HUES48 (cell line): ENCODE measurements around the gene TBC1D16.

Source experiments
- H3K27ac ChIP-seq: one replicate; pipeline ENCODE4 v1.7.0; 2013; ENCODE audit warnings: low read depth, low read length, inconsistent platforms
- H3K27me3 ChIP-seq: 2 replicates; pipeline ENCODE4 v1.6.1; 2013; ENCODE audit warnings: mild to moderate bottlenecking, low read length; ENCODE audit not compliant: control insufficient read depth, insufficient read depth
- H3K36me3 ChIP-seq: 2 replicates; pipeline ENCODE4 v1.6.1; 2013; ENCODE audit warnings: low read length; ENCODE audit not compliant: control insufficient read depth, insufficient read depth
- H3K4me1 ChIP-seq: 2 replicates; pipeline ENCODE4 v1.6.1; 2013; ENCODE audit warnings: mild to moderate bottlenecking, low read length; ENCODE audit not compliant: control insufficient read depth, insufficient read depth
- H3K4me3 ChIP-seq: 2 replicates; pipeline ENCODE4 v1.5.1; 2013; ENCODE audit warnings: mild to moderate bottlenecking, low read depth, low read length
- H3K9ac ChIP-seq: 2 replicates; pipeline ENCODE4 v1.6.1; 2013; ENCODE audit warnings: mild to moderate bottlenecking, low read depth, low read length, moderate library complexity
- H3K9me3 ChIP-seq: 2 replicates; pipeline ENCODE4 v1.6.1; 2013; ENCODE audit warnings: low read length; ENCODE audit not compliant: control insufficient read depth, insufficient read depth

The TBC1D16 gene

DNA sequence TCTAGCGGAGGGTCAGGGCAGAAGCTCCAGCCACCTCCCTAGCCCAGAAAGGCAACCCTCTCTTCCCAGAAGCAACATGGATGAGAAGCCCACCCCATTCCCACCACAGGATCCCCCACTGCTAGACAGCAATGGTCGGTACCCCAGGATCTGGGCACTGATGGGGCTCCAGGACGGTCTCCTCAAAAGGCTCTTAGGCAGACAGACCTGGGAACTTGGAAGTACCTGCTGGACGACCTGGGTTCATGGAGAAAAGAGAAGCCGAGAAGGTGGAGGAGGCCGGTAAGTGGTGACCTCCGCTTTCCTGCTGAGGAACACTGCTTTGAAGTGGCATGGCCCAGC, 96.6 kb downstream of the TBC1D16 start:
- no peaks in the 10 kb centered on the region for H3K27me3 ChIP-seq
- no peak overlapping the region for H3K9ac ChIP-seq
- H3K4me1 ChIP-seq = peaks cover 29% of the 10 kb centered on the region
- no peak overlapping the region for H3K27ac ChIP-seq
- H3K9me3 ChIP-seq = no peaks in the 10 kb centered on the region
- H3K4me3 ChIP-seq = no peak overlapping the region
- peaks cover 50% of the 10 kb centered on the region for H3K36me3 ChIP-seq

DNA sequence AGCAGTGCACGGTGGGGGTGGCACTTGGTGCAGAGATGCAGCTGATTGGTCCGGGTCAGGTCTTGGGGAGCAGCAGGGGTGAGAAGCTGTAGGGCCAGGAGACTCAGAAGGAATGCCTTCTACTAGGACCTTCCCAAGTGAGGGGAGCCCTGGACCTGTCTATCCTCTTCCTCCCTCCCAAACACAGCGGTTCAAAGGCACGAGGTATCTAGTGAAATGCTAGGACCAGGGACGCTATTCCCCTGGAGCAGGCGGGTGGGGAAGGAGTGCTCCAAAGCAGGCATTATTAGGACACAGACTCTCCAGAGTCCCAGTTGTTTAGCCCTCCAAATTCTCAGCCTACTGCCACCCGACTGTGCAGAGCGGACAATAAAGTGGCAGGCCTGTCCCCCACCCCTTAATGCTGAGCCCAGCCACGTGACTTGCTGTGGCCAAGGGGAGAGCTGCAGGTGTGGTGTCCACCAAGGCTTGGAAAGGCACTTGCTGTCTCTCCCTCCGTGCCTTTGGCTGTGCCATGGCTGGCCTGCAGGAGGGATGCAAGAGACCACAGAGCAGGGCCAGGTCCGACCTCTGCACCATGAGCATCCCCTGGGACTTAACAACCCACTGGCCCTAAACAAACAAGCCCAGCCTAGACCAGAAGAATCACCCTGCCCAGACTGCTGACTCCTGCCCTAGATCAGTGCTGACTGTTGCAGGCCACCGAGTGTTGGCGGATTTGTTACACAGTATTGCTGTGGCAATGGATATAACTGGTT, 97.2 kb downstream of the TBC1D16 start:
- H3K9me3 ChIP-seq = no peaks in the 10 kb centered on the region
- no peak overlapping the region for H3K9ac ChIP-seq
- H3K36me3 ChIP-seq = peaks cover 45% of the 10 kb centered on the region
- no peak overlapping the region for H3K27ac ChIP-seq
- H3K27me3 ChIP-seq = no peaks in the 10 kb centered on the region
- no peak overlapping the region for H3K4me3 ChIP-seq
- H3K4me1 ChIP-seq = peaks cover 31% of the 10 kb centered on the region

DNA sequence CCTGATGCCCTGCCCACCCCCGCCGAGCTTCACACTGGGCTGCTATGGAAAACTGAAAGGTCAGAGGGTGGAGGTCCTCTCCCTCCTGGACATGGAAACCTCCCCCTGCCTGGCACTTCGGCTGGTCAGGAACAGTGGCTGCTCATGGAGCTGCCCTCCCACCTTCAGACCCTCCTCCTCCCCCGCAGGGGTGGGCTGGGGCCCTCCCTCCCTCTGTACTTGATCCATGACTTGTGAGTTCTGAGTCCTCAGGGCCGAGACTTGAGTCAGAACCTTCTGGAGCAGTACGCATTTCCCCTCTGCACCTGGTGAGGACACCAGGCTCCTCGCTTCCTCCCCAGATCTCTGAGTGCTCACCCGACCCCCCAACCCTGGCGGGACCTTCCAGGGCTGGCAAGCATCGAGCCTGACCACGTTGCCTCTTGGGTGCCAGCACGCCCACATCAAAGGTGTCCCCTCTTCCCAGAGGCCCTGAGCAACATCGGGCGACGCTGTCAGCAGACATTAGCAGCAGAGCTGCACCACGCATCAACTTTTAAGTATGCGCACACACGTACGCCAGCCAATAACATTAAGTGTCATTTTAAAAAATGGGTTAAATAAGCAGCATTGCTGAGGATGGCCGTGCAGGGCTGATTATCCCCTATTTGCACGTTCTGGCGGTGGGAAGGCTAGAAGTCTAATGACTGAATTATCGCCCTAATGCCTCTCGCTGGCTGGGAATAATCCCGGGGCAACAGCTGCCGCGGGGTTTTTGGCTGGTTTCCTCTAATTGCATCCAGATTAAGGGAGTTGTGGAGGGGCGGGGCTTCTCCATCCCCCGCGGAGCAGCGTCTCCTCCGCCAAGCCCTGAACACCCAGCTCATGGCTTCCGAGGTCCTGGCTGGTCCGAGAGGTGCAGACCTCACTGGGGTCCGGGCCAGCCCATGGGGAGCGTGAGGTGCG, 98.0 kb downstream of the TBC1D16 start:
- H3K27ac ChIP-seq = no peak overlapping the region

GRCh38 chr17:79936641-79937381, 98.9 kb downstream of the TBC1D16 start:
- no peak overlapping the region for H3K4me3 ChIP-seq
- H3K4me1 ChIP-seq = peaks cover 44% of the 10 kb centered on the region
- H3K9ac ChIP-seq = no peak overlapping the region

More for the DNA sequence above, 98.0 kb downstream of the TBC1D16 start:
- Histone ChIP-seq H3K9ac (no peak overlapping the region), H3K9me3 (no peaks in the 10 kb centered on the region), H3K36me3 (peaks cover 37% of the 10 kb centered on the region), H3K4me3 (no peak overlapping the region), H3K4me1 (peaks cover 40% of the 10 kb centered on the region), H3K27me3 (0 out of 2 replicates have a peak, but pooled peaks cover under 1% of the 10 kb centered on the region)

DNA sequence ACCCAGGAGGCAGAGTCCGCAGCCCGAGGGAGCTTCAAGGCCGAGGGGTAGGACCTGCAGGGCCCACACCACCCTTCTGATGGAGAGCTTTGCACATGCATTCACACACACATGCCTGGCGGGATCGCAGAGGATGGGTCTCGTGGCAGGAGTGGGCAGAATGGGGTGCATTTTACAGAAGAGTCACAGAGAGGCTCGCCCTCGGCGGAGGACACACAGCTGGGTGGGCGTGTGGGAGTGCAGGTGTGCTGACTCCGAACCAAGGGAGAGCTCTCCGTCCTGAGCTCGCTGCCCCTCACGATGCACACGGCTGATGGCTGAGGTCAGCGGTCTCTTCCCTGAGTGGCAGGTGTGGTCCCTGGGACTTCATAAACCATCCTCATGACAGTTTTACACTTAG, 99.6 kb downstream of the TBC1D16 start:
- no peak overlapping the region for H3K9ac ChIP-seq
- H3K27me3 ChIP-seq = peaks cover 7% of the 10 kb centered on the region; the same call in 1 of the 2 replicates
- H3K27ac ChIP-seq = no peak overlapping the region
- H3K9me3 ChIP-seq = no peaks in the 10 kb centered on the region
- peaks cover 23% of the 10 kb centered on the region for H3K36me3 ChIP-seq
- H3K4me3 ChIP-seq = no peak overlapping the region
- H3K4me1 ChIP-seq = peaks cover 49% of the 10 kb centered on the region

More at GRCh38 chr17:79936641-79937381, 98.9 kb downstream of the TBC1D16 start:
- peaks cover 29% of the 10 kb centered on the region for H3K36me3 ChIP-seq
- peaks cover 7% of the 10 kb centered on the region; the same call in 1 of the 2 replicates for H3K27me3 ChIP-seq
- H3K9me3 ChIP-seq = no peaks in the 10 kb centered on the region
- no peak overlapping the region for H3K27ac ChIP-seq

GRCh38 chr17:79935197-79935885, 100.3 kb downstream of the TBC1D16 start:
- H3K9ac ChIP-seq = no peak overlapping the region
- no peak overlapping the region for H3K27ac ChIP-seq
- peaks cover 16% of the 10 kb centered on the region for H3K36me3 ChIP-seq
- H3K4me3 ChIP-seq = no peak overlapping the region
- peaks cover 53% of the 10 kb centered on the region for H3K4me1 ChIP-seq
- peaks cover 12% of the 10 kb centered on the region for H3K27me3 ChIP-seq
- H3K9me3 ChIP-seq = no peaks in the 10 kb centered on the region

DNA sequence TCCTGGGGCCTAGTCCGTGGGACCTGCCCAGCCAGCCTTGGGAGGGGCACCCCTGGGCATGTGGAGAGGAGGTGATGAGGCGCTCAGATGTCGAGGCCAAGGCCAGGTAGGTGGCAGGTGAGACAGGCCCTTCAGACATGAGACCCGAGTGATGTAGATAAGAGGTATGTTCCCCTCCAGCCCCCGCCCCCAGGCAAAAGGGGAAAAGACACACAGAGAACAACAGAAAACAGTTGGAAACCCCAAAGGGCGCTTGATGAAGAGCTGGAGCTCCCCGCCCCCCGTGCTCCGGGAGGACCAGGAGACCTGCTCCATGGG, 101.1 kb downstream of the TBC1D16 start:
- H3K4me1 ChIP-seq = peaks cover 53% of the 10 kb centered on the region

GRCh38 chr17:79933863-79934652, 101.6 kb downstream of the TBC1D16 start:
- Histone ChIP-seq H3K9me3 (no peaks in the 10 kb centered on the region), H3K27me3 (peaks cover 15% of the 10 kb centered on the region), H3K4me1 (peaks cover 56% of the 10 kb centered on the region), H3K9ac (no peak overlapping the region), H3K36me3 (peaks cover 4% of the 10 kb centered on the region; the same call in 1 of the 2 replicates), H3K4me3 (no peak overlapping the region), H3K27ac (no peak overlapping the region)

More for the DNA sequence above, 101.1 kb downstream of the TBC1D16 start:
- Histone ChIP-seq H3K27me3 (peaks cover 12% of the 10 kb centered on the region), H3K4me3 (no peak overlapping the region), H3K9me3 (no peaks in the 10 kb centered on the region), H3K36me3 (peaks cover 9% of the 10 kb centered on the region), H3K27ac (no peak overlapping the region), H3K9ac (no peak overlapping the region)

DNA sequence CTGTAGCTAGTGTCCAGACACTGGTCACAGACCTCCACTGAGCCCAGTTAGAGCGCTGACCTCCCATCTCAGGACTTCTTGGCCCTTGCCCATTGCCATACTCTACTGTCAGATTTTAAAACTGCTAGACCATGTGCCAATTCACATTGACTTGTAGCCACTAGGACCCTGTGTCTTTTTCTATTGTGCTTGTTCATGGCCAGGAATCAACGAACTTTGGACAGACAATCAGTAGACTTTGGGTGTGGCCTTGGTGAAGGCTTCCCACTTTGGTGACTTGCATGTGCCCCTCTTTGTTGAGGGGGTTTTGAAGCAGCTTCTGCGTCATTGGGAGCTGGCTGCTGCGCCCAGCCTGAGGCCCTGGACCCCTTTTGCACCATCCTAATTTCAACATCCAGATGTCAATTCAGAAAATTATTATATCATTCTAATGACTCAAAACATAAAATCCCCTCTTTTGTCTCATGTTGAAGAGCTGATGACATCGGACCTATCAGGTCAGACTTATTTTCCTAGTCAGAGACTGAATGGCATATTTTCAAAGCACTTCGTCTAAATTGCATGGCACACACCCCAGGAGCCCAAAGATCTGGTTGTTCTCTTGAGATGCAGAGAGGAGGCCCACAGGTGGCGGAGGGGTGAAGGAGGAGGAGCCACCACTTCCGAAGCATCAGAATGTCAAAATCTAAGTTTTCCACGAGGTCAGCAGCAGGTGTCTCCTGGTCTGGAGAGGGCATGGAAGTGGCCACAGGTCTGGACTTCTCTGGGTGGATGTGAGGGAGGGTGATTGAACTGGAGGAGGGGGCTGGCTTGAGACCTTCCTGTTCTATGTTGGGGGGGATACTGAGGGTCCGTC, 103.0 kb downstream of the TBC1D16 start:
- Histone ChIP-seq H3K36me3 (no peaks in the 10 kb centered on the region), H3K27me3 (peaks cover 16% of the 10 kb centered on the region), H3K4me3 (no peak overlapping the region), H3K4me1 (peaks cover 49% of the 10 kb centered on the region), H3K27ac (no peak overlapping the region), H3K9ac (no peak overlapping the region), H3K9me3 (no peaks in the 10 kb centered on the region)
